ENCODE measurements around the gene ZBTB7C.

Gene ZBTB7C

DNA sequence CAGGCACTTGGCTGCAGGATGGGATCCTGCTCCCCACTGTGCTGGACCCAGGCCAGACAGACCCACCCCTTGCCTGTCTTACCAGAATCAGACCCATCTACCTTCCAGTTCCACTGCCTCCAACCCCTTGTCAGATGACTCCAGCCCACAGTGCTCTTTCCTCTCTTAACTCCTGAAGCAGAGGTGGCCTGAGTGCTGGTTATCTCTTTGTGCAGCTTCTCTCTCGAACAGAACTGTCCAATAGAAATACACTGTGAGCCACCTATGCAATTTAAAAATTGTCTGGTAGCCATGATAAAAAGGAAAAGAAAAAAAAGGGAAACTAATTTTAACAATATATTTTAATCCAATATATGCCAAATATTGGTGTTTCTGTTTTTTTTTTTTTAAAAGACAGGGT, 318.5 kb downstream of the ZBTB7C start:
- DNase-seq (ENCODE audit: low read depth): no peak

- no peak for DNase-seq (ENCODE audit: low read depth)
Measured at GRCh38 chr18:48090021-48090420, 319.2 kb downstream of the ZBTB7C start.

DNA sequence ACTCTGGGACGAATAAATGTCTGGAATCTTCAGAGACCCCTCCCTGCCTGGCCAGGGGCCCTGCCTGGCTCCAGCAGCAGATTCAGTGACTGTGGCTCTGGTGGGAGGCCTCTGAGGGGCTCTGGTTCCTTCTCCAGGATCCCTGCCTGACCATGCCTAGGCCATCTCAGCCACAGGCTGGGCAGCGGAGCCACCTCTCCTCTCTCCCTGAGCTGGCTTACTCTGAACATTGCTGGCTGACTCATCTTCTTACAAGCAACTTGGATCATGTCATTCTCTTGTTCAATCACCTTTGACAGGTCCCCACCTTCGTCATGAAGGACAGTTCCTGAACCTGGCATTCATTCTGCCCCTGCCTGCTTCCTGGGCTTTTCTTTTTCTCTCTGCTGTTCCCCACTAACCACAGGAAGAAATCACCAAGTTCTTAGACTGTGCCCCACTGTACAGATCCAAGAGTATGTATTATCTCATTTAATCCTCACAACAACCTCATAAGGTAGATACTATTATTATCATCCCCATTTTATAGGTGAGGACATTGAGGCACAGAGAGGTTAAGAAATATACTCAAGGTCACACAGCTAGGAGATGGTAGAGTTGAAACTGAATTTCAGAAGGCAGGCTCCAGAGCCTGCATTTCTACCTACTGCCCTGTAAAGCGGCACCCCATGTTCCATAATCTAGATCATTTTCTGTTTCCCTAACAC, 323.2 kb downstream of the ZBTB7C start:
- DNase-seq (ENCODE audit: low read depth): no peak

GRCh38 chr18:48084858-48085257, 324.3 kb downstream of the ZBTB7C start:
- no peak for DNase-seq (ENCODE audit: low read depth)

DNA sequence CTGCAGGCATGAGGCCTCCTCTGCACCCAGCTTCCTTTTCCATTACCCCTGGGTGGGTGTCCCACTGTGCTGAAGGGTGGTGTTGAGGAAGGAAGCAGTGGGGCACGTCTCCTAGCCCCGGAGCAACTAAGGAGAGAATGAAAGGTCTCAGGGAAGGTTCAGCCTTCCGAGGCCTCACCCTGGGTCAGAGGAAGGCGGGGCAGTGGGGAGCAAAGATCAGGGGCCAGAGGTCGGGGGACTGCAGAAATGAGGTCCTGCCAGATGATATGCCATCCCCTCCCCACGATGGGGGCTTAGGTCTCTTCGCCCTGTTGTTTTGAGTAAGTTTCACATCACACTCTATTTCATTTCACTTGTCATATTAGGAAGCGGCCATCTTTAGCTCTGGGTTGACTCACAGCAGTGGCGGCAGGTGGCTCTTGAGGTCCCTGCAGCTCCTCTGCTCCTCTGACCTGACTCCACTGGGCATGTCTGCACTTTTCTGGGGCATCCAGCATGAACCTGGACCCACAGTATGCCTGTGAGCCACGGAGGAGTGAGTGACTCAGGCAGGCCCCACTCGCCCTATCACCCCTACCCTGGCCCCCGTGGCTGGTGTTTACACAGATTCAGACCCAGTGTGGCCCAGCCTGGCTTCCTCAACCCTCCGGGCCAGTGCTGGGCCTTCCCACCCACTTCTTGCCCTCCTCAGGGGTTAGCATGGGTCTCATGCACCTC, 325.0 kb downstream of the ZBTB7C start:
- DNase-seq (ENCODE audit: low read depth): no peak

- no peak for DNase-seq (ENCODE audit: low read depth)
Measured at GRCh38 chr18:48080546-48080945, 328.6 kb downstream of the ZBTB7C start.

DNA sequence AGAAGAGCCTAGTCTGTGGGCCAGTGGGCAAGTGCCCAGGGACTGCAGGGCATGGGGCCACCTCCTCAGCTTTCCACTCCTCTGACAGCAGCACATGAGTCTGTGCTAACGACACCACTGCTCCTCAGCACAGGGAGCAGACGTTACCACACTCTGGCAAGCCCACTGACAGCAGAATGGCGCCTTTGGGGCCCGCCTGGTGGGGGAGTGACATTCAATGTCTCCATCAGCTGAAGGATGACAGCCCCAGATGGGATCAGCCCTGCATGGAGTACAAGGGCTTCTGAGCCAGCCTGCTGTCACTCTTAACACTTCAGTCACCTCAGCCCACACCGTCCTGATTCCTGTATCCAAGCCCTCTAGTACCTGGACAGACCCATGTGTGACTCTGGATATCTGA, 329.3 kb downstream of the ZBTB7C start:
- DNase-seq (ENCODE audit: low read depth): no peak

DNA sequence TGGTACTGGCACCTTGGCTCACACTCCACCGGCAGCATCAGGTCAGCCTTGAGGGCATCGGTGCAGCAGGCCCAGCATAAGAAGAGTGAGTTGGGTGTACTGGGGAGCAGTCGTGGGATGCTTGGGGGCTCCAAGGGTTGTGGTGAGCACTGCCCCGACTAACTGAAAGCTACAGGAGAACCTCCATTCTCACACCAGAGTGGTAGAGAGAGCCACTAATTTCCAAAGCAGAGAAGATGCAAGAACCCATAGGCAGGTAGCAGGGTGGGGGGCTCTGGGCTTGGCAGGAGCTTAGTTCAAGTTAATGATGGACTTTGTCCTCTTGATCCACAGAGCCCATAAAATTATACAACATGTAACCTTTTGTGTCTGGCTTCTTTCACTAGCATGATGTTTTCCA, 330.7 kb downstream of the ZBTB7C start:
- DNase-seq (ENCODE audit: low read depth): no peak

GRCh38 chr18:48077291-48077690, 331.9 kb downstream of the ZBTB7C start:
- no peak for DNase-seq (ENCODE audit: low read depth)

DNA sequence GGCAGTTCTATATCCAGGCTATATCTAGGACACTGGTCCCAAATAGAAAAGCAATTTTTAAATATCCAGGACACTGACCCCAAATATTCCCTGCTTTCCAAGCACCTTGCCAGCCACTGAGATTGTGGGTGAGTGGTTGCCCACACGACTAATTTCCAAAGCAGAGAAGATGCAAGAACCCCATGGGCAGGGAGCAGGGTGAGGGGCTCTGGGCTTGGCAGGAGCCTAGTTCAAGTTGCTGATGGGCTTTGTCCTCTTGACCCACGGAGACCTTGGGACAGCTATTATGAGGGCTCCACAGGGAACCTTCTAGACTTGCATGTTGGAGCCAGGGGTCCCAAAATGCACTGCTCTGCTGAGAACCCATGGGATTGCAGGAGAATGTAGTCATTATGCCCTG, 332.7 kb downstream of the ZBTB7C start:
- DNase-seq (ENCODE audit: low read depth): no peak

GRCh38 chr18:48075707-48076093, 333.5 kb downstream of the ZBTB7C start:
- DNase-seq (ENCODE audit: low read depth): no peak

DNA sequence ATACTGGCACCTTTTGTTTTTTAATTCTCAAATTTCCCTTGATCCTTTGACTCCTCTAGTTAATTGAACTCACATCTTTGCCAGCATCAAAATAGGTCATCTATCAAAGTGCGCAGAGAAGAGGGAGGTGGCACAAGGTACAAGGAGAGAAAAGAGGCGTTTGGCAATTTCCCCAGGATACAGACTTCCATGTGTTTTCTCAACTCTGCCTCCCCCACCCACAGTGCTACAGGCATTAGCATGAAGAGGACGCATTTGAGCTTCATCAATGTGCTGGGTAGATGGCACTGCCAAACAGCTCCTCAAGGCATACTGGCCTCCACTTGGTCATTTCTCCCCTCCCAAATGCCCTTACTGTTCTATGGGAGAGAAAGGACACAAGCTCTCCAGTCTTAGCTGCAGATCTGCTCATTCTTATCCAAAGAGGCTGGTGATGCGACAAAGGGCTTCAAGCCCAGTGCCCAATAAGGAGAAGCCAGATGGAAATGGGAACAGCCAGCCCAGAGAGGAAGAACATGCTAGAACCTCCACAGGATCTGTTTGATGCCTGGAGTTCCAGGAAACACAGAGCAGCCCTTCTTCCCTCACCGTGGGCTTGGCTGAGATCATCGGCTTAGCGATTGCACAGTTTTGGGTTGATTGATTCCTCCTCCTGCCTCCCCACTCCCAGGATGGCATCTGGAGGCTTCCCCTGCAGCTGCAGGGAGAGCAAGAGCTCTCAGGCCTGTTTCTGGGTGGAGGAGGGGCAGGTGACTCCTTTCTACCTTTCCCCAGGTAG, 334.1 kb downstream of the ZBTB7C start:
- no peak for DNase-seq (ENCODE audit: low read depth)

- no peak for DNase-seq (ENCODE audit: low read depth)
Measured at GRCh38 chr18:48073211-48073930, 335.8 kb downstream of the ZBTB7C start.

DNA sequence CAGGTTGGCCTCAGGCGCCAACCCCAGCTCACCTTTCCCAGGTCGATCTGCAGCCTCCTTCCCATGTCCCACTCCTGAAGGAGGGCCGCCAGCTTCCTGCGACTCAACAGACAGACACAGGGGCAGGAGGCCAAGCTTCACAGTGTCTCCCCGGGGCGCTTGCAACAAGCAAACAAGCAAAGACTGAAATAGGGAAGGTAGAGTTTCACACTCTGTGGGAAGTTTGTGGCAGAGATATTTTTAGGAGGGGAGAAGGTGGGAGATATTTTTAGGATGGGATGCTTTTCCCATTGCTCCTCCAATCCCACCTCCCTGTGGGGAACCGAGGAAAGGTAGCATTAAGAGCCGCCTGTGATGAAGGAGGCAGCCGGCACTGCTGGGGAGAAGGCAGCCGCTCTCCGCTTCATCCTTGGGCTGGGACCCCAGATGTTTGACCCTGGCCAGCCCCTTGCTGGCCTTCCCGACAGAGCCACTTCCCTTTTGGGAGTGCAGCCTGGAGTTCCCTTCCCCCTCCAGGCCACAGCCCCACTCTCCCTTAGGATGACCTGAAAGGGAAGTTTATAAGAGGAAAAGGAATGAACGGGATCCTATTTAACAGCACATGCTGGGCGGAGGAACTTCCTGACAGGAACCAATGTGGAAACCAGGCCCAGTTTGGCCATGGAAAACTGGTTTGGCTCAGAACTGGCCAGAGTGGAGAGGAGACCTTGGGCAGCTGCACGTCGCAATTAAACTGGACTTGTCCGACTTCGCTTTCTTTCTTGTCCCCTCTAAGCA, 336.6 kb downstream of the ZBTB7C start:
- no peak for DNase-seq (ENCODE audit: low read depth)

DNA sequence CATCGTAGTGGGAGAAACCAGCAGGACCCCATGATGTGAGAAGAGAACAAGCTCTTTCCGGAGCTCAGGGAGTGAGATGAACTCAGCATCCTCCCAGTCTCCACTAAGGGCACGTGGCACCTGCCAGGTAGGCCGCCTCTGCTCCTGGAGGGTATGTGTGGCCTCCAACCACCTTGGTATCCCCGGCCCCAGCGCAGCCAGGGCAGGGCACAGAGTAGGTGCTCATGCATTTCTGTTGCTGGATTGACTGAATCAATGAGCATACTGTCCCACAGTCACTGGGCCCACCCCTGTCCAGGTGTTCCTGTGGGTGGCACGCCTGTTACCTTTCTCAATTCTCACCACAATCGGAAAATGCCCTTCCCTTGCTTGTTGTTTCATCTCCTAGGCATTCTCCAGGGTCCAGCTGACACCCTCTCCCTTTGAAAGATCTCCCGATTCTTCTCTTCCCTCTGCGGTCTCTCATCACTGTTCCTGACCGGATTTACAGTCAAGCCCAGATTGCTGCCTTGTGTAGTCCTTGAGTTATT, 340.2 kb downstream of the ZBTB7C start:
- DNase-seq (ENCODE audit: low read depth): no peak

- no peak for DNase-seq (ENCODE audit: low read depth)
Measured at GRCh38 chr18:48066225-48066652, 342.9 kb downstream of the ZBTB7C start.

- no peak for DNase-seq (ENCODE audit: low read depth)
Measured at GRCh38 chr18:48065601-48065995, 343.6 kb downstream of the ZBTB7C start.

DNA sequence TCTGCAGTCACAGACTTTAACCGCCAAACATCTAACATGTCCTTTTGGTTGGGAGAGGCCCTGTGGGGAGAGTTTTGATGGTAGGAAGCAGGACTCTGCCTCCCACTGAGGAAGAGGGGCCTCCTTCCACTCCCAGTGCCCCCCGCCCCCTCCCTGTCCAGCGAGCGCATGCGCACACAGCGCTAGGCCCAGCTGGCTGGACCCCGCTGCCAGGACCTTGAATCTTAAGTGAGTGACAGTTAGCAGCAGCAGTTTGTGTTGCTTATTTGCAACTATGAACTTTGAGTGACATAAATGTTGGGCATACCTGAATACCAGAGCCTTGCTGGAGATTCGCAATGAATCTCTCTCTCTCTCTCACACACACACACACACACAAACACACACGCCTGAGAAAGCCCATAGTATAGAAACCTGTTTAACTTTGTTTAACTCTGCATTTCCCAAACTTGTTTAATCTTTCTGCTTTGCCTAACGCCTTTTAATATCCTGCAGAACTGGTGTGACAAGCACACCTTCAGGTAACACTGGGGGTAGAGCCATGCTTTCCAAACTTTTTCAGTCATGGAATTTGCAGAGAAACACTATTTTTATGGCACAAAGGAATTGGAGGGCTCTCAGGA, 344.1 kb downstream of the ZBTB7C start:
- DNase-seq (ENCODE audit: low read depth): no peak

- no peak for DNase-seq (ENCODE audit: low read depth)
Measured at GRCh38 chr18:48061781-48062570, 347.2 kb downstream of the ZBTB7C start.

DNA sequence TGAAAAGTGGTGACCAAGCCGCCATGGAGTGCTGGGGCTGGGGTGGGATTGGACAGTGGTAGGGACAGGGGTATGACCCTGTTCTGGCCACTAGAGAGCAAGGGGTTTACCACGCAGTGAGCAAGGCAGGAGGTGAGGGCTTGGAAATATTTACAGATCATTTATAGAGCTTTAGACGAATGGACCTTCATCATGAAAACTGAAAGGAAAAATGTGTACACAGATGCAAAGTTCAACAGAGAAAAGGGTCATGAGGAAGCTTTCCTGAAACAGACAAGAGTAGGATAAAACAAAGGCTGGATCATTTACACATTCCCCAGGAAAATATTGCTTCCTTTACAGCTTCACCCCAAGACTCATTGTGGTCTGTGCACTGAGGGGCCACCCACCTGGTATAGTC, 348.2 kb downstream of the ZBTB7C start:
- DNase-seq (ENCODE audit: low read depth): no peak

Measured in activated T-helper 9 cell treated with anti-CD3 and anti-CD28 coated beads, Interleukin-2, amount 50 U/mL, for 16 hours (primary cell).